Measurements from ENCODE around the gene THPO. TPM values are rescaled to one million over a fixed set of nuclear protein-coding genes. Genes with fewer than 3 reads are reported as not detected.

THPO gene
- total and polyA plus RNA-seq, 4 donors = 3.9 to 14.4 (median 8.9) TPM

GRCh38 chr3:184409331-184409926, 31.4 kb upstream of the THPO start:
- no peak overlapping the region for H3K27ac ChIP-seq (ENCODE audit: low read depth in 1 of 2, low read length in 2 of 2)
- 88% methylated on average over 8 of the region's 8 CpGs for WGBS
- H3K9me3 ChIP-seq (ENCODE audit: control insufficient read depth in 4 of 4, low read length in 3 of 4) = no peaks in the 10 kb centered on the region
- no peak overlapping the region for H3K4me3 ChIP-seq (ENCODE audit: low read depth in 1 of 3, low read length in 3 of 3)
- H3K9ac ChIP-seq (ENCODE audit: low read depth in 1 of 2, low read length in 2 of 2) = no peak overlapping the region
- no peak for DNase-seq (ENCODE audit: low spot score)
- no peaks in the 10 kb centered on the region for H3K36me3 ChIP-seq (ENCODE audit: control insufficient read depth in 4 of 4, insufficient read depth in 3 of 4, low read depth in 1 of 4, low read length in 3 of 4)
- TF ChIP-seq EGR1 (IDR thresholded peaks at IDR 0.05; ENCODE audit: low read depth in 2 of 2) (no peak), ATF3 (IDR thresholded peaks at IDR 0.05) (no peak), RXRA (IDR thresholded peaks at IDR 0.05) (no peak), HNF4G (IDR thresholded peaks at IDR 0.05) (no peak), FOXA1 (IDR thresholded peaks at IDR 0.05) (no peak), NR2F2 (IDR thresholded peaks at IDR 0.05) (no peak), JUND (IDR thresholded peaks at IDR 0.05) (no peak), MAX (IDR thresholded peaks at IDR 0.05) (no peak), RAD21 (IDR thresholded peaks at IDR 0.05) (no peak), SP1 (IDR thresholded peaks at IDR 0.05) (no peak), FOXA2 (IDR thresholded peaks at IDR 0.05) (no peak), YY1 (IDR thresholded peaks at IDR 0.05) (no peak), REST (IDR thresholded peaks at IDR 0.05) (no peak)
- H3K27me3 ChIP-seq (ENCODE audit: control insufficient read depth in 4 of 4, insufficient read depth in 4 of 4, low read length in 3 of 4) = no peaks in the 10 kb centered on the region
- no peaks in the 10 kb centered on the region for H3K4me1 ChIP-seq (ENCODE audit: control insufficient read depth in 4 of 4, insufficient read depth in 4 of 4, low read length in 3 of 4)

- no peak overlapping the region for H3K4me3 ChIP-seq (ENCODE audit: low read depth in 1 of 3, low read length in 3 of 3)
- 85% methylated on average over 20 of the region's 20 CpGs for WGBS
- no peaks in the 10 kb centered on the region for H3K27me3 ChIP-seq (ENCODE audit: control insufficient read depth in 4 of 4, insufficient read depth in 4 of 4, low read length in 3 of 4)
- no peaks in the 10 kb centered on the region for H3K4me1 ChIP-seq (ENCODE audit: control insufficient read depth in 4 of 4, insufficient read depth in 4 of 4, low read length in 3 of 4)
- no peaks in the 10 kb centered on the region for H3K36me3 ChIP-seq (ENCODE audit: control insufficient read depth in 4 of 4, insufficient read depth in 3 of 4, low read depth in 1 of 4, low read length in 3 of 4)
- H3K9me3 ChIP-seq (ENCODE audit: control insufficient read depth in 4 of 4, low read length in 3 of 4) = no peaks in the 10 kb centered on the region
- no peak overlapping the region for H3K9ac ChIP-seq (ENCODE audit: low read depth in 1 of 2, low read length in 2 of 2)
- H3K27ac ChIP-seq (ENCODE audit: low read depth in 1 of 2, low read length in 2 of 2) = no peak overlapping the region
- TF ChIP-seq TAF1 (conservative IDR thresholded peaks at IDR 0.05) = no peak
- TF ChIP-seq RAD21 (IDR thresholded peaks at IDR 0.05) = no peak
- no peak for TF ChIP-seq CTCF (IDR thresholded peaks at IDR 0.05; ENCODE audit: low read depth, low read length, missing input control)
- no peak for TF ChIP-seq ZBTB33 (IDR thresholded peaks at IDR 0.05)
- no peak for TF ChIP-seq JUND (IDR thresholded peaks at IDR 0.05)
- TF ChIP-seq REST (IDR thresholded peaks at IDR 0.05) = no peak
- no peak for TF ChIP-seq YY1 (IDR thresholded peaks at IDR 0.05)
- no peak for TF ChIP-seq HNF4G (IDR thresholded peaks at IDR 0.05)
- no peak for TF ChIP-seq EGR1 (IDR thresholded peaks at IDR 0.05; ENCODE audit: low read depth in 2 of 2)
- TF ChIP-seq FOXA1 (IDR thresholded peaks at IDR 0.05) = no peak
- no peak for DNase-seq (ENCODE audit: low spot score)
These were observed 27.3 kb upstream of the THPO start for GRCh38 chr3:184405075-184406030.

Measured in liver (tissue), 9 donors.